Islet precursor cell (in vitro differentiated cells): Measurements from ENCODE around the gene IFITM10.

Experiments used
- DNase-seq: peaks from one replicate; pipeline ENCODE4 v3.0.0-alpha.2; 2018

The IFITM10 gene

DNA sequence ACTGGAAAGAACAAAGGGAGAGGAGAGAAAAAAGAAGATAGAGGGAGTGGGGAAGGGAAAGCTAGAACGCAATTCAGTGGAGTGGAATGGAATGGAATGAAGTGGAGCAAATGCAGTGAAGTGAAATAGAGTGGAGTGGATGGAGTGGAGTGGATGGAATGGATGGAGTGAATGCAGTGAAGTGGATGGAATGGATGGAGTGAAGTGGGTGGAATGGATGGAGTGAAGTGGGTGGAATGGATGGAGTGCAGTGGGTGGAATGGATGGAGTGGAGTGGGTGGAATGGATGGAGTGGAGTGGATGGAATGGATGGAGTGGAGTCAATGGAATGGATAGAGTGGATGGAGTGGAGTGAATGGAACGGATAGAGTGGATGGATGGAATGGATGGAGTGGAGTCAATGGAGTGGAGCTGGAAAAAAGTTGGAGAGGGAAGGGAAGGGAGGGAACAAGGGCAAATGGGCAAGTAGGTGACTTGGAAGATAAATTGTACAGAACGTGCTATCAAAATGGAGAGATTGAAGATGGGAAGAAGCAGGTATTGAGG lies 13.9 kb downstream of the IFITM10 start:
- DNase-seq = no peak

DNA sequence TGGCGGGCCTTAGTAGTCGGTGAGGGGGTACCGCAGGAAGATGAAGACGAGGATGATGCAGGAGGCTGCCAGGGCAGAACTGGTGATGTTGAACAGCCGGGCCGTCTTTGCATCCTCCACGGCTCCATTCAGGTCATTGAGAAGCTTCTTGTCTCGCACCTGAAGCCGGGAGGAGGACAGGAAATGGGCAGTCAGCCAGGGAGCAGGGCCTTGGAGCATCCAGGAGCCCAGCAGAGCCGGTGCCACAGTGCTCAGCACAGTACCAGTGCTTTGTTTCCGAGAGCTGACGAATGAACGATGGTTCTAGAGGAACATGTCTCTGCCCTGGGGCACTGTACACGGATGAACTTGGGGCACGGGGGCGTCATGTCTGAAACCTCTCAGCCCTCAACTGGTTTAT lies 15.1 kb downstream of the IFITM10 start:
- DNase-seq = no peak

DNA sequence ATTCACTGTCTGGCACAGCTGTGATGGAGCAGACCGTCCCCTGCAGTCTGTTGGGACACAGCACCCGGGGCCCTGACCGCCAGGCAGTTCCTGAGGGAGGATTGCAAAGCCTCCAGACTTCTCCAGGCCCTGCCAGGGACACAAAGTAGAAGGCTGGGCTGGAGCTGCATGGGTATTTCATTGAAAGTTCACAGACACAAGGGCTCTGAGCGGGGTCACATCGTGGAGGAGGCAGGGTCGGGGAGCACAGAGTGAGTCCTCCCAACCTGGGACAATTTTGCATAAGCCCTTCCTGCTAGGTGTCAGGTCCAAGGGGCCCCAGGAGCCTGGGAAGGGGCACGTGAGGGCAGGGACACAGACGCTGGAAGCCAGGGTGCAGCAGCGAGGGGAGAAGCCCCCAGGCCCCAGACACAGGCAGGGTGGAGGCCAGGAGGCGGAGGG lies 15.7 kb downstream of the IFITM10 start:
- DNase-seq = no peak

DNA sequence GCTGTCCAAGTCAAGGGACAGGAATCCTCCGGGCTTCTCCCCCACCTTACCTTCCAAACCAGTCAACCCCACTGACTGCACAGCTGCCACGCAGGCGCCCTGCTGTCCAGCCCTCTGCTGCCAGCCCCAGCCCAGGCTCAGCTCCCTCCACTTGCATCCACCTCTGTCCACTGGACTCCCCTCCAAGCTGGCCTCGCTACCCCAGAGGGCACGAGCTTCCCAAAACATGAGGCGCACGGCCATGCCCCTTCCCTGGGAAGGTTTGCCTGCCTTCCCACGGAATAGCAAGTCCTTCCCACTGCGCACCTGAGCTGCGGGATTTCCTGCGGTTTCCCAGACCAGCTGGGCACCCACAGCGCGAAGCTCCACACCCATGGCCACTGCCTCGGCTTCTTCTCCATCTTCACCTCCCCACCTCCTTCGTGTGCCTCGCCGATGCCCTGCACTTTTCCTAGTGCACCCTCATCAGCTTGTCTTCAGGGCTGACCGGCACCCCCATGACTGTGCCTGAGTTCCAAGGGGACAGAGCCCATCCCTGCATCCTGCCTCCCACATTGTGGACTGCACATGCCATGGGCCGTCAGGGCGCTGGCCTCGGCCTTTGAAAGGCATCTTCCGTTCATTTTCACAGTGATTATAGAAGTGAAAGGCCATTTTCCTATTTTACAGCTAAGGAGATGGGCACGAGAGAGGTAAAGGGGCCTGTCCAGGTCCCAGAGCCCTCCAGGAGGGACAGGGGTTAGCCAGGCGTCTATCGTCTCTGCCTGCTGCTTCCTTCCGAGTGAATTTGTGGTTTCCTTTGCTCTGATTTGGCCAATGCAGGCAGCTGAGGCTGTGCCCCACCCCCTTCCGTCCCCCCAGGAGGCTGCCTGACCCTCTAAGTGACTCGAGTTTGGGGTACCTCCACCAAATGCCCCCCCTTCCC lies 16.4 kb downstream of the IFITM10 start:
- no peak for DNase-seq

DNA sequence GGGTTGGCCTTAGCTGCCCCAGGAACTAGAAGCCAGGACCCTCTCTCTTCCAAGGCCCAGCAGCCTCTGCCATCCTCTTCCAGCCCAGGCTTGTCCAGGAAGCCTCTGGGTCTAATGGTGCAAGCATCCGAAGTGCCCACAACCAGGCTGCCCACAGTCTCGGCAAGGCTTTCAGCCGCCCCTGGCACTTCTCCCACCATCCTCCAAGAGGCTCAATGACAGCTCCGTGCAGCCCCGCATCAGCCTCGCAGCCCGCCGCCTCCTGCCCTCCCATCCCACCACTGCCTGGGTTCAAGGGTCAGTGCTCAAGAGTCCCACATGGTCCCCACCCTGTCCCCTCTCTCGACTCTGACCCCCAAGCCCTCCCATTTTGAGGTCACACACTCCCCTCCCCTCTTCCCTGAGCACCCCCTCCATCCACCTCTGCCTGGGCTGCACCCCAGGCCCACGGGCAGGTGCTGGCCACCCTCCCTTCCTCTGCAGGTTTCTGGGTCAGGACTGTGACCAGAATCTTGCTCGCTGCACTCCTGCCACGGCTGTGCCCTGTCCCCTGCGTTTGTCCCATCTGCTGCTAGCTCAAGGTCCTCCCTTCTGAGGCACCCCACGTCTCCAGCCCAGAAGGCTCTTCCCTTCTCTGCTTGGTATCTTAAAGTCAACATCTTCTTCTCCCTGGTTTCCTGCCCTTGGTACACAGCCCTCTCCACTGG lies 17.2 kb downstream of the IFITM10 start:
- no peak for DNase-seq

DNA sequence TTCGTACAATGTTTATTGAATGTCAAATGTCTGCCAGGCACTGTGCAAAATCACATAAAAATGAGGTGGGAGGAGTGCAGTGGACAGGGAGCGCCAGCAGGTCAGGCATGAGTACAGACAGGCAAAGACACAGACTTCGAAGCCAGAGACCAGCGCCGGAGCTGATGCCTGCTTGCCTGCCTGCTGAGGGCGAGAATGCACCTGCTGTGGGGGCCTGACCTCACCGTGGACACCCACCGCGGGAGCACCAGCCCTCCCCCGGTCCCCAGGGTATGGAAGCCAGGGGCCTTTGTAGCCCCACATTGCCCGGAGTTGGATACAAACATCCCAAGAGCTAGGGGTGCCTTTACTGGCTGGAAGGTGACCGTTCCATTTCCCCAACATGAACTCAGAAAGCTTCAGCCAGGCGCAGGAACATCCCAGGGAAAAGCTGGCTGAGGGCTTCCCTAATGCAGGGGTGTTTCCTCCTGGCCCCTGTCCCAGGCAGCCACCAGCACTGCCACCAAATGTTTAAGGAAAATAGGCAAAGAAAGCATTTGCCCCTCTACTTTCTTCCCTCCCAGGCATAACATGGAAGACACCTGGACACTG lies 17.9 kb downstream of the IFITM10 start:
- no peak for DNase-seq

DNA sequence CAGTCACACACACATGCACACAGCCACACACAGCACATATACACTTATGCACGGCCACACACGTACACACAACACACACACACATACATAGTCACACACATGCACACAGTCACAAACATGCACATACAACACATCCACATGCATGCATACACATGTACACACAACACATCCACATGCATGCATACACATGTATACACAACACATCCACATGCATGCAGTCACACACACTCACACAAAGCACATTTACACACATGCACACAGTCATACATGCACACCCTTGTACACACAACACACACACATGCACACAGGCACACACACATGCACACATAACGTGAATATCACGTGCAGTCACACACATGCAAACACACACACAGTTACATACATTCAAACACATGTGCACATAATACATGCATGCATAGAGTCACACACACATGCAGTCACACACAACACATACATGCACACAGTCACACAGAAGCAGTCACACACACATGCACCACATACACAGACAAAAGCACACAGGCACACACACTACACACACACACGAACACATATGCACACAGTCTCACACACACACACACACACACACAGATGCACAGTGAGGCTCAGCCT lies 18.8 kb downstream of the IFITM10 start:
- no peak for DNase-seq

DNA sequence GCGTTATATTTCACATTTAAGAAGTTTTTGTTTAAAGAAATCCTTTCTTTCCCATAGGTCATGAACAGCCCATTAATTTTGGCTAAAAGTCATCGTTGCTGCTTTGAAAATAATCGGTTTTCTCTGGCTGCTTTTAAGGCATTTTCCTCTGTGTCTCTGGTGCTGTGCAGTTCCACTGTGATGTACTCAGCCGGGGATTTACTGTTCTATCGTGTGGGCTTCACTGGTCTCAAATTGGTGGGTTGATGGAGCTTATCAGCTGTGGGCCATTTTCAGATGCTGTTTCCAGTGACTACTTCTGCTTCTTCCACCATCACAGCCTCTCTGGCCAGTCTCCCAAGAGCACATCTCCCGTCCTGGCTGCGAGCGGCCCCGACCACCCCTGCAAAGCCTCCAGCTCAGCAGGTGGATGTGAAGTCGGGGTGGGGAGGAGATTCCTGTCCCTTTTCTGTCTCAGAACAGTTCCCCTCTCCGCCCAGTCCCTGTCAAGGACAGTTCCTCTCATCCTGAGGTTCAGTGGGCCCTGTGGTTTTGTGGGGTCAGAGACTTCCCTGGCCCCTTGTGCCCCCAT lies 20.3 kb downstream of the IFITM10 start:
- no peak for DNase-seq

DNA sequence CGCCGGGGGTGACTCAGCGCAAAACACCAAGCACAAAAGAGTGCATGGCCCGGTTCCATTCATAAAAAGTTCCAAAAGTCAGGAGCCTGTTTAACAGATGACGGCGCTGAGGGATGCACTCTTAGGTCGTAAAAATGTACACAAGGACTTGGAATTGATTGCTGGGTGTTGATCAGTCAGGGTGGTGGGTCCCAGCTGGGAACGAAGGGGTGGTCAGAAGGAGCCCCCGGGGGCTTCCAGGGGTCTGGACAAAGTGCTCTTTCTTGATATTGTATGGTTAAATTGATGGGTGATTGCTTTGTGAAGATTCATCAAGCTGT lies 20.7 kb downstream of the IFITM10 start:
- DNase-seq = no peak

DNA sequence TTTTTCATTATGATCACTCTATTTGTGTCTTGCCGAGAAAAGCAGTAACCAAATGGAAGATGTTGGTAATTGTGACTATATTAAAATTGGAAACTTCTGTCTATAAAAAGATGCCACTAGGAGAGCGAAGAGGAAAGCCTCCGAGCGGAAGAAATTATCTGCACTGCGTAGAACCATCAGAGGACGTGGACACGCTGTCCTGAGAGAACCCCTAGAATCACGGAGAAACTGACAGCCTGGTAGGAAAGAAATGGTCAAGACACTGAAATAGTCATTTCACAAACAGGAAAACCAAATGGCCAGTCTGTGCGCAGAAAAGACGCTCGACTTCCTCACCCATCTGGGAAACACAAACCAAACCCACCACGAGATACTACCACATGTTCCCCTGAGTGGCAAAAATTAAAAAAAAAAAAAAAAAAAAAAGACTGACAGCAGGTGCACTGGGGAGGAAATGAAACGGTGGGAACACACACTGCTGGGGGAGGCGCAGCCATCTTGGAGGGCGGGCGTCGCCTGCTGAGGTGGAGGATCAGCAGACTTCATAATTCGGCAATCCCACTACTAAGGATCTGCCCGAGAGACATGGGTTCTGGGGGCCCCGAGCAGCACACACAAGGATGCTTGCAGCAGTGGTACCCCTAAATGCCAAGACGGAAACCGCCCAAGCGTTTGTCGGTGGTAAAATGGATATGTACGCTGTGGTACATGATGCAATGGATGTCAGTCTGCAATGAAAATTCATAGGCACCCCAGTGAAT lies 21.3 kb downstream of the IFITM10 start:
- DNase-seq = no peak

DNA sequence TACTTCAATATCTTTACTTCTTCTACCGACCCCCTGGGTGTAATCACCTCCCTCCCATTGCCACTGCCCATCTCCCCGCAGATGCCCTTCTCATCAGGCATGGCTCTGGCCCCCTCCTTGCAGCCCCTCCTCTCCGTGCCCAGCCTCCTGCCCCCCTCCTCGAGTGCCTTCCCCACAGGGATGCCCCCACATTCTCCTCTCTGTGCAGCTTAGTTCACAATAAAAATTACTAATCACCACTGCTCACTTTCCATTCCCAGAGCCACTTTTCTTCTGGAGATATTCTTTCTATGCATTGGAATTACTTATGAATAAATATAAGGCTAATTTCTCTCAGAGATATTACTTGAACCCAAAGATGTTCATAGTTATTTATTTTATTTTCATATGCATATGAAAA lies 22.1 kb downstream of the IFITM10 start:
- no peak for DNase-seq

DNA sequence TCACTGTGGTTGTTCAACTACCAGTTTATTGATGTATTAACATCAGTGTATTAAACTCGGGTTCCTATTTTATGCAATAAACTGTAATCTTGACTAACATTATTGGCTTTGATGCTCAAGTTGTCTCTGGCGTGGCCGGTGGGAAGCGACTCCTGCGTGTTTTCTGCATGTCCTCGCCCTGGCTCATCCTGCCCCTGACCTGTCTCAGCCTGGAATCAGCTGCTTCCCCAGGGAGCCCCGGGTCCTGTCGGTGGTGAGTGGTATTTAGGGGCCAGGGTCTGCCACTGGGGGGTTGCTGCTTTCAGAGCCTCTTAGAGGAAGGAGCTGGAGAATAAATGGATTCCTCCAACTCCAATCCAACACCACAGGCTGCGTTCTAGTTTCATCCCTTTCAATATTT lies 22.5 kb downstream of the IFITM10 start:
- DNase-seq = no peak

DNA sequence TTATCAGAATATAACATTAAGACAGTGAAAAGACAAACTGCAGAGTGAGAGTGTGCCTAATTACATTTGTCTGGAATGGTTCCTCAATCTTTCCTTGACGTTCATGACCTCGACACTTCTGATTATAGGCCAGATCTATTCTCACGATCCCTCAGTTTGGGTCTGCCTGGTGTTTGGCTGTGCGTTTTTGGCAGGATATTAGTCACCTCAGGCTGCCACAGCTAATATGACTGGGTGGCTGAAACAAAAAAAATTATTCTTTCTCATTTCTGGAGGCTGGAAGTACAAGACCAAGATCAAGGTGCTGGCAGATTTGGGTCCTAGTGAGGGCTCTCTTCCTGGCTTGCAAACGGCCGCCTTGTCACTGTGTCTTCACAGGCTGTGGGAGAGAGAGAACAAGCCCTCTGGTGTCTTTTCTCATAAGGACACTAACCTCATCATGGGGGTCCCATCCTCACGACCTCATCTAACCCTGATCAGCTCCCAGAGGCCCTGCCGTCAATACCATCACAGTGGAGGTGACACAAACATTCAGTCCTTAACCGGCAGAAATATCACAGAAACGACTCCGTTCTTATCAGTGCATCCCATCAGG lies 23.2 kb downstream of the IFITM10 start:
- DNase-seq = no peak

DNA sequence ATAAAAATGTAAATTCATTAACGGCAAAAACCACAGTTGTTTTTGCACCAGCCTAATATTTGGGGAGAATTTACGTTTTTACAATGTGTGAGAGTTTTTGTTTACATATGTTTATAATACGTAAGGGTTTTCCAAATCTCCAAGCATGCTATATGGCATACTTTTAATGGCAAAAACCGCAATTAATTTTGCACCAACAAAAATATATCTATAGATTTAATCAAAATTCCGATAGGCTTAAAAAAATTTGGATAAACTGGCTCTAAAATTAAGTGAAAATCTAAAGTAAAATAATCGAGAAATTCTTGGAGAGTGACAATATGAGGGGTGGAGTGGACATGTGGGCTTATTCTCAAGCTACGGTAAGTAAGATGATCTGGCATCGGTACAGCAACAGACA lies 30.6 kb downstream of the IFITM10 start:
- DNase-seq = no peak

DNA sequence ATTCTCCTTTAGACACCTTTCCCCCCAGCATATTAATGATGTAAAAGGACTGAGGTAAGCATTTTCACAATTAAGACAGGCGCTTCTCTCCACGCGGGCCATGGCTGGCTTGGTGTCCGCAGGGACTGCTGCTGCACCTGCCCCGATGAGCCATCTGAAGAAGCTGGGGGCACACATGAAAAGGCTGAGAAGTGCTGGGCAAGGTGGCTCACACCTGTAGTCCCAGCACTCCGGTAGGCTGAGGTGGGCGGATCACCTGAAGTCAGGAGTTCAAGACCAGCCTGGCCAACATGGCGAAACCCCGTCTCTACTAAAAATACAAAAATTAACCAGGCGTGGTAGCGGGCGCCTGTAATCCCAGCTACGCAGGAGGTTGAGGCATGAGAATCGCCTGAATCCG lies 32.1 kb downstream of the IFITM10 start:
- DNase-seq = no peak

DNA sequence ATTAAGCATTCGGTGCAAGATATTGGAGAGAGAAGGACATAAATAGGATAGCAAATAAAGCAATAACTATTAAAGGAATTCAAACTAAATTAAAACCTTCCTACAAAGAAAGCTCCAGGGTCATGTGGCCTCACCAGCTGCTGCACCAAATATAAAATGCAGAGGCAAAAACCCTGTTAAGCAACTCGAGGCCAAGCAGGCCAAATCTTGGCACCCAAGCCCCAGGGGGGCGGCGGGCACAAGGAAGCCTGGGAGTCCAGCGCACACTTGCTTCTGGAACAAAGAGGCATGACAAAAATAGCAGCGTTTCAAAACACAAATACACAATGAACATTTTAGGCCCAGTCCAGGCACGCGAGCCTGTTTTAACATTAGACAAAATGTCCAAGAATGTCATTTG lies 32.6 kb downstream of the IFITM10 start:
- DNase-seq = no peak

DNA sequence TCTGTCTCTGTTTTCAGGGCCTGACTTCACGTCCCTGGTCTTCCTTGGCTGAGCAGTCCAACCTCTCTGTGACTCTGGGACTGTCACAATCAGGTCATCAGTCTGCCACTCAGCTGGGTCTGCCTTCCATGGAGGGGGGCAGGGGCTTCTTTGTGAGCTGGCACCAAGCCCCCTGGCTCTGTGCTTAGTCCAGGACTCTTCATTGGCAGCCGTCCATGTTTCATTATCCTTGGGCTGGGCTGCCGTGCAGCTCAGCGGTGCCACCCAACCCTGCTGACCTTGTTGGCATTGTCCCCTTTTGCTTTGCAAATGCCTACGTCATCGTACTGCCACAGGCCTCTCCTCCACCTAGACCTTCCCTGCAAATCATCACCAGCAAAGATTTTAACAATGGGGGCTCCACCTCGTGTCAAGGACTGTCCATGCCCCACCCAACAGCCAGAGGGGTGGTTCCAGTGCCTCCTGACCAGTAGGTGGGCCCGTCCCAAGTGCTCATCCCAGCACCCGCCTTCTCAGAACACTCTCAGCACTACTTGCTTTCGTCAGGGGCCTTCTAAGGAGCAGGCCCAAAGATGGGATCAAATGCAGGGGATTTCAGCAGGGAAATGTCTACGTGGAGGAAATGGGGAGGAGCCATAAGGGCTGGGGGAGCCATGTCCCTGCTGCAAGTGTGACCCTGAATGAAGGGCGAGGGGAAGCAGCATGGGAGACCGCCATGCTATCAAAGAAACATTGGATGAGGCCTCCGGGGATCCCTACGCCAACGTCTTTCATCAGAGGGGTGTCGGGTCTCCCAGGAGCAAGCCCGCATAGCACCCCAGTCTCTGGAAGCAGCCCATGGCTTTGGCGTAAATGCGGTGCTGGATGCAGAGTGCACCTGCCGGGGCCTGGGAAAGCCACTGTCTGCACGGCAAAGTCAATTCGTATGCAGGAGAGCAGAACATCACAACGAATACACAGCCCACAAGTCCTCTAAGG lies 35.2 kb downstream of the IFITM10 start:
- DNase-seq = no peak

DNA sequence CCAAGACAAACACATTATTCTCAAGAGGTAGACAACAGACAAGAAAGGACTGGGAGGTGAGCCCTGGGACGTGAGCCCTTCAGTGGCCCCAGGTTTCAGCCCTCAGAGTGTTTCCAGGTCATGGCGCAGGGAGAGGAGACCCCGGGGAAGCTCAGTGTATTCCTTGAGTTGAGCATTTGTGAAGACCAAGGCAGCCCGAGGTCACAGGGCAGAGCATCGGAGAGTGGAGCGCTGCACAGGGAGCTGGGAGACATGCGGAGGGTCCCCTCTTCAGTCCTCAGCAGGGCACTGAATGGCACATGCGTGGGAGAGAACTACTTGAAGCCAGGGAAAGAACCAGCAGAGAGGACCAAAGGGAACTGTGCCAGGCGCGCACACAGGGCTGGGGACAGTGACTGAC lies 41.7 kb downstream of the IFITM10 start:
- no peak for DNase-seq

DNA sequence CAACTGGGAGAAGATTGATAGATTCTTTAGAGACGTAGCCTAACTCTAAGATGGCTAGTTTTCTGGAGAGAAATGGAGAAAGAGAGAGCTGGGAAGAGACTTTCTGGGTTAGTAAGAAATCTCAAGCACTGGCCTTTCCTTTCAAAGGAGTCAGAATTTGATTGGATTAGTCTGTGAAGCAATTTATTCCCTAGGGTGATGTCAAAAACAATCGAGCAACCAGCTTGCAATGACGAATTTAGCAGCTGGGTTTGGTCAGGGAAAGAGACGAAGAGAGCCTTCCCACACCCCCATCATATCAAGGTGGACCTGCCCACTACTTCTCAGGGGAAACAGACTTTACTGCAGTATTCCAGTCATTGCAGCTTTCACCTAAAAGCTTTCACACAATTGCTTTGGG lies 42.6 kb downstream of the IFITM10 start:
- no peak for DNase-seq

DNA sequence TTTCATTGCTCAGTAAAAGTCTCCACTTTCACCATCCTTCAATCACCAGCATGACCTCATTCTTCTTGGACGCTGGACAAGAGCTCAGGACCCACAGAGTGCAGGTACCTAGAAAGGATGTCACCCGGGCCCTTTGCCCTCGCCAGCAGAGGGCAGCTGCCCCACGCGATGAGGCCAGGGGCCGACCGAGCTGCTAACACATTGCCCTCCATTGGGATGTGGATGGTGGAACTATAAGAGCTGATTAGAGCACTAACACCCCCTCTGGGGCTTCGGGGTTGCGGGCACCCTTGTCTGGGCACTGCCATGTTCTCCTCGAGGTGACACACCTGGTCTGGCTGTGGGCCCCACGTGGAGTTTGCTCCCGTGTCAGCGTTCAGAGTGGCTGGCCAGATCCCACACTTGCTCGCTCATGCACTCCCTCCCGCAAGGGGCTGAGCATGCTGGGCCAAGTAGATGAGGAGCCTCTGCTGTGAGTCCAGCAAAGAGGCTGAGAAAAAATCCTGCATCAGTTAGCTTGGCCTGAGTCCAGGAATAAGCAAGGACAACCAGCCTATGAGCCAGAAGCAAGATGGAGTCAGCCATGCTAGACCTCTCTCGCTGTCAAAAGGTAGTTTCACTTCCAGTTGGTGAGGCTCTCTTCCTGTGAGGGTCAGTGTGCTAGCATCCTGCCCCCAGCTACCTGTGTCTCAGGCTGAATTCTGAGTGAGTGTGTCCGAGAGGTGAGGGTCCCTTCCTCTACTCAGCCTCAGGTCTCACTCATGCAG lies 43.6 kb downstream of the IFITM10 start:
- no peak for DNase-seq
